Smooth muscle cell (in vitro differentiated cells): ENCODE results near the gene CACHD1. TPM values are rescaled to one million over a fixed set of nuclear protein-coding genes. Genes with fewer than 3 reads are reported as not detected.

Experiments
- DNase-seq: peaks from one replicate; lab custom pipeline; 2025; ENCODE audit not compliant: unreplicated experiment; lab: John Stamatoyannopoulos, UW
- H2AFZ ChIP-seq: fragments of 200-600 bp; sonication (generic); 2 replicates; pipeline ENCODE4 v1.6.0; 2016; ENCODE audit warnings: antibody characterized with exemption, low read depth, mild to moderate bottlenecking
- H3F3A ChIP-seq: fragments of 200-600 bp; sonication (generic); 2 replicates; pipeline ENCODE4 v1.6.0; 2017; ENCODE audit warnings: antibody characterized with exemption, low read depth
- H3K27ac ChIP-seq: fragments of 200-600 bp; sonication (generic); 2 replicates; pipeline ENCODE4 v1.5.1; 2016; ENCODE audit warnings: low read depth, mild to moderate bottlenecking
- H3K27me3 ChIP-seq: fragments of 200-600 bp; sonication (generic); 2 replicates; pipeline ENCODE4 v1.6.1; 2016; ENCODE audit warnings: low read depth, mild to moderate bottlenecking
- H3K36me3 ChIP-seq: fragments of 200-600 bp; sonication (generic); 2 replicates; pipeline ENCODE4 v1.5.1; 2016; ENCODE audit warnings: low read depth
- H3K4me1 ChIP-seq: fragments of 200-600 bp; sonication (generic); 2 replicates; pipeline ENCODE4 v1.5.1; 2016; ENCODE audit warnings: low read depth
- H3K4me2 ChIP-seq: fragments of 200-600 bp; sonication (generic); 2 replicates; pipeline ENCODE4 v1.6.0; 2016; ENCODE audit warnings: mild to moderate bottlenecking
- H3K4me3 ChIP-seq: fragments of 200-600 bp; sonication (generic); 2 replicates; pipeline ENCODE4 v1.5.1; 2016; ENCODE audit warnings: mild to moderate bottlenecking
- H3K79me2 ChIP-seq: fragments of 200-600 bp; sonication (generic); 2 replicates; pipeline ENCODE4 v1.6.0; 2016; ENCODE audit warnings: low read depth, mild to moderate bottlenecking
- H3K9ac ChIP-seq: fragments of 200-600 bp; sonication (generic); 2 replicates; pipeline ENCODE4 v1.6.0; 2016; ENCODE audit warnings: low read depth
- H3K9me3 ChIP-seq: fragments of 200-600 bp; sonication (generic); replicated peaks from 2 replicates; pipeline ENCODE4 v1.5.1; 2016; ENCODE audit warnings: low read depth
- H4K20me1 ChIP-seq: fragments of 200-600 bp; sonication (generic); 2 replicates; pipeline ENCODE4 v1.6.0; 2016; ENCODE audit warnings: low read depth
- WGBS: methylation state at CpG from one replicate; pipeline ENCODE4 v1.1.7; 2016; ENCODE audit warnings: low lambda C conversion rate; 5-methylcytosine and 5-hydroxymethylcytosine counted together
- polyA plus RNA-seq: library from polyadenylated mRNA; unstranded; fragments of >200 nt; fragmentation: Nextera tagmentation; extraction: Ambion mirVana; gene quantifications from 2 replicates; pipeline ENCODE4 v1.2.1, GENCODE V29; 2016
- total RNA-seq: library from RNA; depleted of rRNA; stranded (reverse); fragments of >200 nt; gene quantifications from 2 replicates; pipeline ENCODE4 v1.2.3, GENCODE V29; 2014
- TF ChIP-seq, protein P1 (sequence below): fragments of 200-600 bp; sonication (generic); IDR thresholded peaks from 2 replicates; pipeline ENCODE4 v1.5.1; 2017; ENCODE audit warnings: borderline replicate concordance, mild to moderate bottlenecking, antibody characterized with exemption; ENCODE audit not compliant: insufficient read depth, poor library complexity, severe bottlenecking

Gene CACHD1
- total and polyA plus RNA-seq, 2 experiments from 2014 or later: 12.9 to 20.8 TPM

DNA sequence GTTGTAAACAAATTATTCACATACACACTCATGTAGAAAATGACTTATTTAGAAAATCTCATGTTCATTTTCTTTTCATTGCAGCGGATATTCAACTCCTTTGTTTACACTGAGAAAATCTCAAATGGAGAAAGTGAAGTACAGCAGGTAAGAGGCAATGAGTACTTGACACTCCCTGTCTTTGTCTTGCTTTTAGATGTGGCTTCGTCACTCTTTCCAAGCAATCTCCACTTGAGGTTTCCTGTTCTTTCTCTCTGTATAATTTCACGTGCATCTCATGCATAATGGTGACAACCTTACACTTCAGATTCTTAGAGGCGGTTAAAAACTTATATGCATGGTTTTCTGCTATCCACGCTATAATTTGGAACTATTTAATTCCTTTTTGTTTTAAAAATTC lies 80.6 kb downstream of the CACHD1 start:
- TF ChIP-seq, protein P1, sequence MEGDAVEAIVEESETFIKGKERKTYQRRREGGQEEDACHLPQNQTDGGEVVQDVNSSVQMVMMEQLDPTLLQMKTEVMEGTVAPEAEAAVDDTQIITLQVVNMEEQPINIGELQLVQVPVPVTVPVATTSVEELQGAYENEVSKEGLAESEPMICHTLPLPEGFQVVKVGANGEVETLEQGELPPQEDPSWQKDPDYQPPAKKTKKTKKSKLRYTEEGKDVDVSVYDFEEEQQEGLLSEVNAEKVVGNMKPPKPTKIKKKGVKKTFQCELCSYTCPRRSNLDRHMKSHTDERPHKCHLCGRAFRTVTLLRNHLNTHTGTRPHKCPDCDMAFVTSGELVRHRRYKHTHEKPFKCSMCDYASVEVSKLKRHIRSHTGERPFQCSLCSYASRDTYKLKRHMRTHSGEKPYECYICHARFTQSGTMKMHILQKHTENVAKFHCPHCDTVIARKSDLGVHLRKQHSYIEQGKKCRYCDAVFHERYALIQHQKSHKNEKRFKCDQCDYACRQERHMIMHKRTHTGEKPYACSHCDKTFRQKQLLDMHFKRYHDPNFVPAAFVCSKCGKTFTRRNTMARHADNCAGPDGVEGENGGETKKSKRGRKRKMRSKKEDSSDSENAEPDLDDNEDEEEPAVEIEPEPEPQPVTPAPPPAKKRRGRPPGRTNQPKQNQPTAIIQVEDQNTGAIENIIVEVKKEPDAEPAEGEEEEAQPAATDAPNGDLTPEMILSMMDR: no peak
- 81% methylated on average over 5 of the region's 5 CpGs for WGBS

GRCh38 chr1:64550946-64551605 lies 81.1 kb downstream of the CACHD1 start:
- Histone ChIP-seq H3K36me3 (peaks cover 6% of the 10 kb centered on the region), H4K20me1 (peaks cover 12% of the 10 kb centered on the region), H3K27me3 (no peaks in the 10 kb centered on the region), H3K4me3 (no peak overlapping the region), H3K4me1 (peaks cover 3% of the 10 kb centered on the region), H3K27ac (no peak overlapping the region), H3K4me2 (no peak overlapping the region), H3K9me3 (no peaks in the 10 kb centered on the region), H3K9ac (no peak overlapping the region), H3K79me2 (peaks cover 22% of the 10 kb centered on the region), H3F3A (no peaks in the 10 kb centered on the region), H2AFZ (no peak overlapping the region)
- TF ChIP-seq, protein P1: no peak
- 78% methylated on average over 4 of the region's 4 CpGs for WGBS
- DNase-seq: no peak

More for the DNA sequence above, 80.6 kb downstream of the CACHD1 start:
- H3K27ac ChIP-seq: no peak overlapping the region
- no peaks in the 10 kb centered on the region for H3F3A ChIP-seq
- peaks cover 9% of the 10 kb centered on the region for H3K4me1 ChIP-seq
- peaks cover 6% of the 10 kb centered on the region for H3K36me3 ChIP-seq
- no peak overlapping the region for H3K4me3 ChIP-seq
- H3K9me3 ChIP-seq: no peaks in the 10 kb centered on the region
- H3K9ac ChIP-seq: no peak overlapping the region
- peaks cover 26% of the 10 kb centered on the region for H3K79me2 ChIP-seq
- H2AFZ ChIP-seq: no peak overlapping the region
- no peak overlapping the region for H3K4me2 ChIP-seq
- no peaks in the 10 kb centered on the region for H3K27me3 ChIP-seq
- no peak for DNase-seq
- peaks cover 18% of the 10 kb centered on the region for H4K20me1 ChIP-seq

DNA sequence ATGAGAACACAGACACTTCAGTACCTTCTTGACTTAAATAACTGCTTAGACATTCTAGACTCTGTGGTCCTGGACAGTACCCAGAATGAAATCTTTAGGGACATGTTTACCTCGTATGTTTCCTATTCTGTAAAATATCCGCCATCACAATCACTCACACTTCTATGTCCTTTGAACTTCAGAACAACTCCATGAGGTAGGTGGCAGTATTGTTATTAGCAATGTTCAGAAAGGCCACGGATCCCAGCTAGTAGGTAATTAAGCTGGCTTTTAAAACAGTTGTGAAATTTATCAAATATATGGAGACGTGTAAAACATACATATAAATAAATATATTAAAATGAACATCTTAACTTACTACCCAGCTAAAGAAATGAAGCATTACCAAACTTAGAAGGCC lies 83.4 kb downstream of the CACHD1 start:
- H3K27me3 ChIP-seq: no peaks in the 10 kb centered on the region
- no peak overlapping the region for H3K27ac ChIP-seq
- peaks cover 9% of the 10 kb centered on the region for H3K36me3 ChIP-seq
- H3K79me2 ChIP-seq: peaks cover 3% of the 10 kb centered on the region
- H2AFZ ChIP-seq: no peak overlapping the region
- TF ChIP-seq, protein P1: no peak
- H3K9me3 ChIP-seq: no peaks in the 10 kb centered on the region
- no peak for DNase-seq
- no peaks in the 10 kb centered on the region for H3K4me1 ChIP-seq
- no peak overlapping the region for H3K9ac ChIP-seq
- no peak overlapping the region for H3K4me3 ChIP-seq
- no peaks in the 10 kb centered on the region for H3F3A ChIP-seq
- H4K20me1 ChIP-seq: no peaks in the 10 kb centered on the region
- H3K4me2 ChIP-seq: no peak overlapping the region
- 90% methylated on average over 4 of the region's 4 CpGs for WGBS

- TF ChIP-seq, protein P1: no peak
- Histone ChIP-seq H3K9me3 (no peaks in the 10 kb centered on the region), H3K27ac (no peak overlapping the region), H3K79me2 (no peaks in the 10 kb centered on the region), H2AFZ (no peak overlapping the region), H3F3A (no peaks in the 10 kb centered on the region), H3K9ac (no peak overlapping the region), H3K4me1 (no peaks in the 10 kb centered on the region), H3K27me3 (no peaks in the 10 kb centered on the region), H4K20me1 (no peaks in the 10 kb centered on the region), H3K4me3 (no peak overlapping the region), H3K36me3 (peaks cover 16% of the 10 kb centered on the region), H3K4me2 (no peak overlapping the region)
- WGBS: 98% methylated on average over 1 of the region's 1 CpG
- DNase-seq: no peak
Observed at GRCh38 chr1:64555947-64556346, 86.0 kb downstream of the CACHD1 start.
